Thyroid gland (tissue), 4 donors: ENCODE data around the gene KLF6. TPM values are rescaled to one million over a fixed set of nuclear protein-coding genes. Genes with fewer than 3 reads are reported as not detected.

Experiments used
- DNase-seq, 2 donors: peaks; one replicate each; pipeline ENCODE4 v3.0.0-alpha.2; 2019
- H3K27ac ChIP-seq, 3 donors: fragments of 200-600 bp; sonication (generic); 1 replicate in 2 of 3; 2 replicates in 1 of 3; pipeline ENCODE4 v1.5.1; 2016 to 2019; ENCODE audit warnings: mild to moderate bottlenecking in 1 of 3, moderate library complexity in 1 of 3
- H3K27me3 ChIP-seq: fragments of 200-600 bp; sonication (generic); one replicate; pipeline ENCODE4 v1.5.1; 2019
- H3K36me3 ChIP-seq, 2 donors: fragments of 200-600 bp; sonication (generic); one replicate each; pipeline ENCODE4 v1.5.1; 2016 to 2019
- H3K4me1 ChIP-seq, 2 donors: fragments of 200-600 bp; sonication (generic); one replicate each; pipeline ENCODE4 v1.5.1; 2017 to 2019
- H3K4me3 ChIP-seq, 3 donors: fragments of 200-600 bp; sonication (generic); replicated peaks in 1 of 3; 1 replicate in 2 of 3; 2 replicates in 1 of 3; pipeline ENCODE4 v1.5.1; 2016; ENCODE audit warnings: mild to moderate bottlenecking in 1 of 3
- H3K9me3 ChIP-seq: fragments of 200-600 bp; sonication (generic); one replicate; pipeline ENCODE4 v1.5.1; 2017
- POLR2A ChIP-seq, 2 donors: fragments of 450-650 bp; IDR thresholded peaks; one replicate each; pipeline ENCODE4 v1.6.1; 2017; ENCODE audit warnings: antibody characterized with exemption in 2 of 2, mild to moderate bottlenecking in 2 of 2, moderate library complexity in 1 of 2
- WGBS, 2 donors: methylation state at CpG; one replicate each; pipeline ENCODE4 v1.1.5; 2017; 5-methylcytosine and 5-hydroxymethylcytosine counted together
- intact Hi-C: fragments of 100-400 bp; cut with DNase I; formaldehyde crosslinking; loops from one replicate; pipeline ENCODE4 v1.15.1; 2023
- total RNA-seq, 4 donors: library from RNA; depleted of rRNA; stranded (reverse); fragments of >200 nt; gene quantifications; one replicate each; pipeline ENCODE4 v1.2.3, GENCODE V29; 2016
- TF ChIP-seq, protein P1 (sequence below), 6 experiments: fragments of 200-600 bp in 3 of 6; fragments of 450-650 bp in 3 of 6; sonication (generic) in 3 of 6; IDR thresholded peaks; one replicate each; pipeline ENCODE4 v1.5.1; 2016 to 2019; ENCODE audit warnings: antibody characterized with exemption in 6 of 6, mild to moderate bottlenecking in 2 of 6, inconsistent platforms in 1 of 6, moderate library complexity in 1 of 6

The KLF6 gene
- total RNA-seq, 4 donors from 2014 or later = 50.4 to 166 (median 103) TPM

DNA sequence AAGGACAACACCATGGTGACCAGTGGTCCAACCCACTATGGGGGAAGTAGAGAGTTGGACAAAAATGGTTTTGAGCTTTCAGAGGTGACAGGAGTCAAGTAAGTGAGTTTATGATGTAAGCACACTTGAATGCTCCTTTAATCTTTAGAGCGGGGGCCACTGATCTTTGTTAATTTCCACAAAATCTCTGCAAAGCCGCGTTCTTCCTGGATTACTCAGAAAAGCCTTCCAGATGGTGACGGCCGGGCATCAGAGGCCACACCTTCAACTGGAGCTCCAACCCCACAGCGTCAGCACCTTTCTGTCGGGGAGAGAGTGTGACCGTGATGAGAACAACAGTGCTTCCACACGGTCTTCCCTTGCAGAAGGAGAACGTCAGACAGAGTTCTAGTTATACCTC lies 35.2 kb upstream of the KLF6 start:
- no peaks in the 10 kb centered on the region for H3K36me3 ChIP-seq
- no peaks in the 10 kb centered on the region for H3K4me1 ChIP-seq
- H3K27me3 ChIP-seq = no peaks in the 10 kb centered on the region
- no peak overlapping the region for H3K27ac ChIP-seq
- H3K9me3 ChIP-seq = no peaks in the 10 kb centered on the region
- intact Hi-C loops = no loop called here
- no peak for DNase-seq
- H3K4me3 ChIP-seq = no peak overlapping the region
- TF ChIP-seq, protein P1, sequence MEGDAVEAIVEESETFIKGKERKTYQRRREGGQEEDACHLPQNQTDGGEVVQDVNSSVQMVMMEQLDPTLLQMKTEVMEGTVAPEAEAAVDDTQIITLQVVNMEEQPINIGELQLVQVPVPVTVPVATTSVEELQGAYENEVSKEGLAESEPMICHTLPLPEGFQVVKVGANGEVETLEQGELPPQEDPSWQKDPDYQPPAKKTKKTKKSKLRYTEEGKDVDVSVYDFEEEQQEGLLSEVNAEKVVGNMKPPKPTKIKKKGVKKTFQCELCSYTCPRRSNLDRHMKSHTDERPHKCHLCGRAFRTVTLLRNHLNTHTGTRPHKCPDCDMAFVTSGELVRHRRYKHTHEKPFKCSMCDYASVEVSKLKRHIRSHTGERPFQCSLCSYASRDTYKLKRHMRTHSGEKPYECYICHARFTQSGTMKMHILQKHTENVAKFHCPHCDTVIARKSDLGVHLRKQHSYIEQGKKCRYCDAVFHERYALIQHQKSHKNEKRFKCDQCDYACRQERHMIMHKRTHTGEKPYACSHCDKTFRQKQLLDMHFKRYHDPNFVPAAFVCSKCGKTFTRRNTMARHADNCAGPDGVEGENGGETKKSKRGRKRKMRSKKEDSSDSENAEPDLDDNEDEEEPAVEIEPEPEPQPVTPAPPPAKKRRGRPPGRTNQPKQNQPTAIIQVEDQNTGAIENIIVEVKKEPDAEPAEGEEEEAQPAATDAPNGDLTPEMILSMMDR (IDR thresholded peaks at IDR 0.05) = no peak
- no peak for TF ChIP-seq POLR2A (IDR thresholded peaks at IDR 0.05)
- WGBS, 2 donors = 87 to 91% methylated on average over 10 of the region's 10 CpGs

DNA sequence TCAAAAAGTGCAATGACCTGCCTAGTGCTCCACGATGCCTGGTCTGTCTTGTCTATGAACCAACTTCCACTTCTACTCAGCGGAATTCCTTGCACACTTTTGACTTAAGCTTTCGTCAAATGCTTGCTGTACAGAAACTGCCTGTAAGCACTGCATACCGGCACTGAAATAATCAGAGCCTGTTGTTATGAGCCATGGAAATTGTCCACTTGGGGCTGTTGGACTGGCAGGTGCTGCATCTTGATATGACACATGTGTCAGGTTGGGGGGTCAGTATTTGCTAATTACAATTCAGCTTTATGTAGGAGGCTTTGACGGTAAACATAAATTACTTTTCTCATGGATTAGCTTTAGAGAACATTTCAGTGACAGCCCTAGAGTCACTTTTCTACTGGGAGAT lies 32.0 kb upstream of the KLF6 start:
- 73 to 83% methylated on average over 5 of the region's 5 CpGs for WGBS, 2 donors
- Histone ChIP-seq H3K27ac (no peak overlapping the region), H3K9me3 (no peaks in the 10 kb centered on the region), H3K36me3 (no peaks in the 10 kb centered on the region), H3K4me3 (no peak overlapping the region), H3K4me1 (peaks cover 5 to 10% of the 10 kb centered on the region in 2 donors), H3K27me3 (no peaks in the 10 kb centered on the region)
- no peak for DNase-seq
- intact Hi-C loops = no loop called here
- TF ChIP-seq, protein P1 (IDR thresholded peaks at IDR 0.05) = no peak
- TF ChIP-seq POLR2A (IDR thresholded peaks at IDR 0.05) = no peak

DNA sequence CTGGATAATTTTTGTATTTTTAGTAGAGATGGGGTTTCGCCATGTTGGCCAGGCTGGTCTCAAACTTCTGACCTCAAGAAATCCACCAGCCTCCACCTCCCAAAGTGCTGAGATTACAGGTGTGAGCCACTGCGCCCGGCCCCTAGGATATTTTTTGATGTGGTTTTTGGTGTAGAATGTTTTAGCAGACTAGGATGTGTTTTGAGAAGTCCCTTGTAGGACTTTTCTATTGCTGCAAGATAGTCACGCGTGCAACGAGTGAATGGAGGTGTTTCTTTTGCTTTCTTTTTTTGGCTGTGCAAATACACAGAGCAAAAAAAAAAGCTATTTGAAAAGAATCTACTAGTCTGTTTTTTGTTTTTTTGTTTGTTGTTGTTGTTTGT lies 29.8 kb upstream of the KLF6 start:
- no peak overlapping the region for H3K4me3 ChIP-seq
- no peaks in the 10 kb centered on the region for H3K27me3 ChIP-seq
- 87 to 98% methylated on average over 6 of the region's 6 CpGs for WGBS, 2 donors
- H3K9me3 ChIP-seq = no peaks in the 10 kb centered on the region
- no peak for DNase-seq
- no peak for TF ChIP-seq POLR2A (IDR thresholded peaks at IDR 0.05)
- TF ChIP-seq, protein P1 (IDR thresholded peaks at IDR 0.05) = no peak
- H3K36me3 ChIP-seq = no peaks in the 10 kb centered on the region
- H3K27ac ChIP-seq = peak overlapping the region in 1 of 3 donors; percentile 45
- H3K4me1 ChIP-seq = peaks cover 22 to 29% of the 10 kb centered on the region in 2 donors
- intact Hi-C loops = no loop called here

DNA sequence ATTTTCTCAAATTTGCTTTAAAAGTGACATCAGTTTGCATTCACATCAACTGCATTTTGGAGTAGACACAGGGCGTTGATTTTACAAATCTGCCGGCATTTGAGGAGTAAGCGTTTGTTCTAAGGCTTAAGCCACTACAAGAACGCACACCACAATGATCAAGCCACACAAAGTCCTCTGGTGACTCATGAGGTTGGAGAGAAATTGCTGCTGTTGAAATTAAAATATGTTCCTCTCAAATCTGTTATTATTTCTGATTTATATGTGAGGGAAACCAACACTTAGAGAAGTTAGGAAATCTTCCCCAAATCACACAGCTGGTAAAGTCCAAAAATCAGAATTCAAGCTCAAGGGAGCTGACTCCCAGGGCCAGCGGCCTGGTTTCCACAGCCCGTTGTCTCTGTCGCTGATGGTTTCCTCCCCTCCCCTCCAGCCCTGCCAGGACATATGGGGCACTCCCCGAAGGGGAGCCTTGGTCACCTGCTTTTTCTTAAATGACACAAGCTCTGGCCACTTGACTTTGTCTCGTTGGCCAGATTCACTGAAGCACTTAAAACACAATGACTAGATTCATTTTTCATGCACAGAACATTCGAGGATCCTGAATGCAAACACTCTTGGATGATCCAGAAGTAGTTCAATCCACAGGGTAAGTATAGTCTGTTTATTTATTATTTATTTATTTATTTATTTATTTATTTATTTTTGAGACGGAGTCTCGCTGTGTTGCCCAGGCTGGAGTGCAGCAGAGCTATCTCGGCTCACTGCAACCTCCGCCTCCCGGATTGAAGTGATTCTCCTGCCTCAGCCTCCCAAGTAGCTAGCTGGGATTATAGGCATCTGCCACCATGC lies 29.2 kb upstream of the KLF6 start:
- intact Hi-C loops = no loop called here
- no peaks in the 10 kb centered on the region for H3K27me3 ChIP-seq
- TF ChIP-seq, protein P1 (IDR thresholded peaks at IDR 0.05) = no peak
- no peak for TF ChIP-seq POLR2A (IDR thresholded peaks at IDR 0.05)
- H3K4me3 ChIP-seq = no peak overlapping the region
- H3K27ac ChIP-seq = peak overlapping the region in 1 of 3 donors; percentile 45
- no peaks in the 10 kb centered on the region for H3K36me3 ChIP-seq
- 82 to 86% methylated on average over 15 of the region's 15 CpGs for WGBS, 2 donors
- DNase-seq = peak; percentile 39 to 59
- peaks cover 28 to 35% of the 10 kb centered on the region in 2 donors for H3K4me1 ChIP-seq
- no peaks in the 10 kb centered on the region for H3K9me3 ChIP-seq

DNA sequence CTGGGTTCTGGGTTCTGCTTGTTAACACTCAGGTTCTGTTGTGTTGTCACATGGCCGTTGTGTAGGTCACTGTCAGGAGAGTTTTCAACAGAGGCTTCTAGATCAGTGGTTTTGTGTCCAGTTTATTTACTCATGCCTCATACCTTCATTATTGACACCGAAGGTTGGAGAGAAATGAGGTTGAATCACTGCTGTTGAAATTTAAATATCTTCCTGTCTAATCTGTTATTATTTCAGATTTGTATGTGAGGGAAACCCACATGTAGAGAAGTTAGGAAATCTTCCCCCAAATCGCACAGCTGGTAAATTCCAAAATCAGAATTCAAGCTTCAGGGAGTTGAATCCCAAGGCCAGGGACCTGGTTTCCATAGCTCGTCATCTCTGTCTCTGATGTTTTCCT lies 28.3 kb upstream of the KLF6 start:
- TF ChIP-seq, protein P1 (IDR thresholded peaks at IDR 0.05) = no peak
- TF ChIP-seq POLR2A (IDR thresholded peaks at IDR 0.05) = no peak
- no peak for DNase-seq
- H3K36me3 ChIP-seq = no peaks in the 10 kb centered on the region
- peaks cover 28 to 43% of the 10 kb centered on the region in 2 donors for H3K4me1 ChIP-seq
- intact Hi-C loops = no loop called here
- peak overlapping the region in 2 of 3 donors; percentile 92 to 100 for H3K27ac ChIP-seq
- H3K9me3 ChIP-seq = no peaks in the 10 kb centered on the region
- H3K27me3 ChIP-seq = no peaks in the 10 kb centered on the region
- H3K4me3 ChIP-seq = no peak overlapping the region
- 96 to 98% methylated on average over 4 of the region's 4 CpGs for WGBS, 2 donors
